MCF 10A (cell line): ENCODE results near the gene ADGRL3. TPM values are rescaled to one million over a fixed set of nuclear protein-coding genes. Genes with fewer than 3 reads are reported as not detected.

Experiments used
- BruUV-seq: library from RNA; stranded (reverse); fragments of 400-500 nt; replicated peaks from 2 replicates; lab custom pipeline; 2021; lab: Mats Ljungman, UMichigan
- CTCF ChIA-PET: fragments of 300-600 bp; sonication (Branson Sonifier 250); formaldehyde crosslinking; extraction: SDS; loops from one replicate; lab custom pipeline; 2021; ENCODE audit warnings: antibody characterized with exemption, inconsistent platforms; lab: Yijun Ruan, JAX
- POLR2A ChIA-PET: fragments of 300-600, 350-650 bp; sonication (Branson Sonifier 250); formaldehyde crosslinking; extraction: SDS; loops from one replicate; lab custom pipeline; 2020; ENCODE audit warnings: antibody characterized with exemption, inconsistent platforms; lab: Yijun Ruan, JAX
- DNase-seq: peaks from one replicate; pipeline ENCODE4 v3.0.0-alpha.2; 2018; ENCODE audit not compliant: unreplicated experiment
- H3K27ac Mint-ChIP-seq: one replicate; pipeline ENCODE4 v1.8.0; 2022; ENCODE audit warnings: mild to moderate bottlenecking, low read depth, mixed read lengths; ENCODE audit not compliant: unreplicated experiment
- H3K27me3 Mint-ChIP-seq: one replicate; pipeline ENCODE4 v1.8.0; 2022; ENCODE audit warnings: mixed read lengths; ENCODE audit not compliant: insufficient read depth, unreplicated experiment
- H3K36me3 Mint-ChIP-seq: one replicate; pipeline ENCODE4 v1.8.0; 2022; ENCODE audit warnings: mild to moderate bottlenecking, moderate library complexity, mixed read lengths; ENCODE audit not compliant: insufficient read depth, unreplicated experiment
- H3K4me1 Mint-ChIP-seq: one replicate; pipeline ENCODE4 v1.8.0; 2022; ENCODE audit warnings: mixed read lengths; ENCODE audit not compliant: insufficient read depth, unreplicated experiment
- H3K4me3 Mint-ChIP-seq: one replicate; pipeline ENCODE4 v1.8.0; 2022; ENCODE audit warnings: mild to moderate bottlenecking, moderate library complexity, mixed read lengths; ENCODE audit not compliant: unreplicated experiment
- H3K9me3 Mint-ChIP-seq: one replicate; pipeline ENCODE4 v1.8.0; 2022; ENCODE audit warnings: mixed read lengths; ENCODE audit not compliant: unreplicated experiment
- CTCF ChIP-seq: fragments of 200-600 bp; IDR thresholded peaks from one replicate; pipeline ENCODE4 v1.8.0; 2022; ENCODE audit warnings: antibody characterized with exemption, mild to moderate bottlenecking; ENCODE audit not compliant: unreplicated experiment
- intact Hi-C: fragments of 100-400 bp; cut with micrococcal nuclease; formaldehyde crosslinking; loops from 2 replicates; pipeline ENCODE4 v1.14.1; 2022
- total RNA-seq: library from RNA; stranded (reverse); gene quantifications from 2 replicates; pipeline ENCODE4 v1.2.3, GENCODE V29; 2022

Gene ADGRL3
- total RNA-seq, 1 experiment from 2014 or later = 3.6 TPM

GRCh38 chr4:61997831-61998230, 797.7 kb downstream of the ADGRL3 start:
- POLR2A ChIA-PET = no interaction called here
- Mint-ChIP-seq H3K27me3 (no peaks in the 10 kb centered on the region), H3K36me3 (peaks cover 9% of the 10 kb centered on the region), H3K4me3 (no peak overlapping the region), H3K4me1 (peaks cover 6% of the 10 kb centered on the region), H3K9me3 (no peaks in the 10 kb centered on the region), H3K27ac (no peak overlapping the region)
- intact Hi-C loops = no loop called here
- no TSS peak for BruUV-seq
- TF ChIP-seq CTCF = no peak
- no peak for DNase-seq
- CTCF ChIA-PET = no interaction called here

GRCh38 chr4:62003695-62004094, 803.6 kb downstream of the ADGRL3 start:
- Mint-ChIP-seq H3K9me3 (no peaks in the 10 kb centered on the region), H3K27ac (no peak overlapping the region), H3K4me3 (no peak overlapping the region), H3K4me1 (no peaks in the 10 kb centered on the region), H3K36me3 (peaks cover 2% of the 10 kb centered on the region), H3K27me3 (no peaks in the 10 kb centered on the region)
- no TSS peak for BruUV-seq
- TF ChIP-seq CTCF = no peak
- intact Hi-C loops = no loop called here
- CTCF ChIA-PET = interaction anchor here (1.2 kb wide), 1 partner anchor 9 kb away, joined by 3 read pairs; no protein-coding TSS in a partner anchor
- POLR2A ChIA-PET = no interaction called here
- DNase-seq = no peak

- Mint-ChIP-seq H3K36me3 (no peaks in the 10 kb centered on the region), H3K4me1 (no peaks in the 10 kb centered on the region), H3K9me3 (no peaks in the 10 kb centered on the region), H3K27me3 (no peaks in the 10 kb centered on the region), H3K27ac (no peak overlapping the region), H3K4me3 (no peak overlapping the region)
- no peak for TF ChIP-seq CTCF
- BruUV-seq = no TSS peak
- ChIA-PET POLR2A (interaction anchor here (1.3 kb wide), 1 partner anchor 11 kb away, joined by 5 read pairs; no protein-coding TSS in a partner anchor), CTCF (interaction anchor here (0.8 to 1.2 kb wide), 2 partner anchors 10 to 160 kb away, joined by 3 read pairs; no protein-coding TSS in a partner anchor)
- no peak for DNase-seq
- intact Hi-C loops = no loop called here
Observed at GRCh38 chr4:62004881-62005280, 804.8 kb downstream of the ADGRL3 start.

GRCh38 chr4:62006108-62006507, 806.0 kb downstream of the ADGRL3 start:
- no peaks in the 10 kb centered on the region for H3K9me3 Mint-ChIP-seq
- no peaks in the 10 kb centered on the region for H3K4me1 Mint-ChIP-seq
- no peaks in the 10 kb centered on the region for H3K27me3 Mint-ChIP-seq
- no peak overlapping the region for H3K4me3 Mint-ChIP-seq
- H3K27ac Mint-ChIP-seq = no peak overlapping the region
- no peak for TF ChIP-seq CTCF
- no peaks in the 10 kb centered on the region for H3K36me3 Mint-ChIP-seq
- no TSS peak for BruUV-seq
- ChIA-PET CTCF (interaction anchor here (0.7 kb wide), 1 partner anchor 12 kb away, joined by 4 read pairs; no protein-coding TSS in a partner anchor), POLR2A (interaction anchor here (0.7 kb wide), 1 partner anchor 114 kb away, joined by 4 read pairs; no protein-coding TSS in a partner anchor)
- intact Hi-C loops = no loop called here
- DNase-seq = no peak
